Tibial nerve (tissue), 4 donors: ENCODE results near the gene KCNMA1. TPM values are rescaled to one million over a fixed set of nuclear protein-coding genes. Genes with fewer than 3 reads are reported as not detected.
A peak's percentile ranks its signal among the peaks of the same experiment; 100 is the strongest.

Source experiments
- DNase-seq, 2 donors: peaks; one replicate each; pipeline ENCODE4 v3.0.0-alpha.2; 2019; ENCODE audit warnings: low spot score in 2 of 2
- H3K27ac ChIP-seq, 4 donors: fragments of 200-600 bp; sonication (generic) in 3 of 4; one replicate each; pipeline ENCODE4 v1.5.1; 2017 to 2019; ENCODE audit warnings: mild to moderate bottlenecking in 1 of 4
- H3K27me3 ChIP-seq, 2 donors: fragments of 200-600 bp; sonication (generic) in 1 of 2; one replicate each; pipeline versions ENCODE4 v1.5.1 to v1.6.0; 2017 to 2019
- H3K36me3 ChIP-seq, 3 donors: fragments of 200-600 bp; sonication (generic); one replicate each; pipeline ENCODE4 v1.5.1; 2018 to 2019
- H3K4me1 ChIP-seq, 4 donors: fragments of 200-600 bp; sonication (generic) in 3 of 4; one replicate each; pipeline ENCODE4 v1.5.1; 2017 to 2019
- H3K4me3 ChIP-seq, 4 donors: fragments of 200-600 bp; sonication (generic) in 3 of 4; one replicate each; pipeline ENCODE4 v1.5.1; 2017 to 2019; ENCODE audit warnings: mild to moderate bottlenecking in 1 of 4, moderate library complexity in 1 of 4
- H3K9me3 ChIP-seq, 4 donors: fragments of 200-600 bp; sonication (generic) in 3 of 4; one replicate each; pipeline ENCODE4 v1.5.1; 2017 to 2019
- EP300 ChIP-seq, 2 donors: sonication (generic); formaldehyde crosslinking; IDR thresholded peaks; one replicate each; pipeline ENCODE4 v1.6.1; 2017; ENCODE audit warnings: antibody characterized with exemption in 2 of 2, mild to moderate bottlenecking in 1 of 2
- POLR2A ChIP-seq, 2 donors: fragments of 450-650 bp; IDR thresholded peaks; one replicate each; pipeline ENCODE4 v1.6.1; 2017; ENCODE audit warnings: antibody characterized with exemption in 2 of 2, mild to moderate bottlenecking in 2 of 2, moderate library complexity in 2 of 2
- WGBS, 2 donors: methylation state at CpG; one replicate each; pipeline ENCODE4 v1.1.5; 2018; 5-methylcytosine and 5-hydroxymethylcytosine counted together
- total RNA-seq, 4 donors: library from RNA; depleted of rRNA; stranded (reverse); fragments of >200 nt; gene quantifications; one replicate each; pipeline ENCODE4 v1.1.0, GENCODE V29; 2016
- TF ChIP-seq, protein P1 (sequence below), 5 experiments: fragments of 200-600 bp in 3 of 5; fragments of 450-650 bp in 2 of 5; sonication (generic) in 3 of 5; IDR thresholded peaks; one replicate each; pipeline ENCODE4 v1.5.1; 2016 to 2019; ENCODE audit warnings: antibody characterized with exemption in 5 of 5, mild to moderate bottlenecking in 3 of 5, moderate library complexity in 2 of 5

The KCNMA1 gene
- total RNA-seq, 4 donors from 2014 or later = 10.2 to 19.9 (median 13.7) TPM

GRCh38 chr10:77071001-77071511, 566.6 kb downstream of the KCNMA1 start:
- TF ChIP-seq EP300 (IDR thresholded peaks at IDR 0.05) = peak in 1 of 2 donors; percentile 77
- TF ChIP-seq, protein P1, sequence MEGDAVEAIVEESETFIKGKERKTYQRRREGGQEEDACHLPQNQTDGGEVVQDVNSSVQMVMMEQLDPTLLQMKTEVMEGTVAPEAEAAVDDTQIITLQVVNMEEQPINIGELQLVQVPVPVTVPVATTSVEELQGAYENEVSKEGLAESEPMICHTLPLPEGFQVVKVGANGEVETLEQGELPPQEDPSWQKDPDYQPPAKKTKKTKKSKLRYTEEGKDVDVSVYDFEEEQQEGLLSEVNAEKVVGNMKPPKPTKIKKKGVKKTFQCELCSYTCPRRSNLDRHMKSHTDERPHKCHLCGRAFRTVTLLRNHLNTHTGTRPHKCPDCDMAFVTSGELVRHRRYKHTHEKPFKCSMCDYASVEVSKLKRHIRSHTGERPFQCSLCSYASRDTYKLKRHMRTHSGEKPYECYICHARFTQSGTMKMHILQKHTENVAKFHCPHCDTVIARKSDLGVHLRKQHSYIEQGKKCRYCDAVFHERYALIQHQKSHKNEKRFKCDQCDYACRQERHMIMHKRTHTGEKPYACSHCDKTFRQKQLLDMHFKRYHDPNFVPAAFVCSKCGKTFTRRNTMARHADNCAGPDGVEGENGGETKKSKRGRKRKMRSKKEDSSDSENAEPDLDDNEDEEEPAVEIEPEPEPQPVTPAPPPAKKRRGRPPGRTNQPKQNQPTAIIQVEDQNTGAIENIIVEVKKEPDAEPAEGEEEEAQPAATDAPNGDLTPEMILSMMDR (IDR thresholded peaks at IDR 0.05) = no peak
- TF ChIP-seq POLR2A (IDR thresholded peaks at IDR 0.05) = no peak
- Histone ChIP-seq H3K36me3 (no peaks in the 10 kb centered on the region), H3K27ac (peak overlapping the region in 2 of 4 donors; percentile 47 to 78), H3K4me3 (no peak overlapping the region), H3K4me1 (peaks cover 0 to 50% (median 5%) of the 10 kb centered on the region in 4 donors), H3K9me3 (no peaks in the 10 kb centered on the region), H3K27me3 (no peaks in the 10 kb centered on the region)
- peak; percentile 69 to 80 for DNase-seq
- 67 to 69% methylated on average over 4 of the region's 4 CpGs for WGBS, 2 donors

GRCh38 chr10:77070346-77070745, 567.3 kb downstream of the KCNMA1 start:
- Histone ChIP-seq H3K9me3 (no peaks in the 10 kb centered on the region), H3K27me3 (no peaks in the 10 kb centered on the region), H3K27ac (peak overlapping the region in 1 of 4 donors; percentile 78), H3K4me1 (peaks cover 0 to 50% (median 5%) of the 10 kb centered on the region in 4 donors), H3K4me3 (no peak overlapping the region), H3K36me3 (no peaks in the 10 kb centered on the region)
- 67 to 69% methylated on average over 5 of the region's 5 CpGs for WGBS, 2 donors
- TF ChIP-seq EP300 (IDR thresholded peaks at IDR 0.05) (no peak), POLR2A (IDR thresholded peaks at IDR 0.05) (no peak)
- TF ChIP-seq, protein P1 (IDR thresholded peaks at IDR 0.05) = no peak
- peak in 1 of 2 donors; percentile 57 for DNase-seq

GRCh38 chr10:77068969-77069368, 568.6 kb downstream of the KCNMA1 start:
- Histone ChIP-seq H3K4me3 (no peak overlapping the region), H3K36me3 (no peaks in the 10 kb centered on the region), H3K27ac (peak overlapping the region in 1 of 4 donors; percentile 78), H3K4me1 (peaks cover 0 to 45% (median 5%) of the 10 kb centered on the region in 4 donors), H3K27me3 (no peaks in the 10 kb centered on the region), H3K9me3 (no peaks in the 10 kb centered on the region)
- peak in 1 of 2 donors; percentile 31 for DNase-seq
- no peak for TF ChIP-seq EP300 (IDR thresholded peaks at IDR 0.05)
- TF ChIP-seq POLR2A (IDR thresholded peaks at IDR 0.05) = no peak
- TF ChIP-seq, protein P1 (IDR thresholded peaks at IDR 0.05) = no peak
- 68 to 82% methylated on average over 3 of the region's 3 CpGs for WGBS, 2 donors

DNA sequence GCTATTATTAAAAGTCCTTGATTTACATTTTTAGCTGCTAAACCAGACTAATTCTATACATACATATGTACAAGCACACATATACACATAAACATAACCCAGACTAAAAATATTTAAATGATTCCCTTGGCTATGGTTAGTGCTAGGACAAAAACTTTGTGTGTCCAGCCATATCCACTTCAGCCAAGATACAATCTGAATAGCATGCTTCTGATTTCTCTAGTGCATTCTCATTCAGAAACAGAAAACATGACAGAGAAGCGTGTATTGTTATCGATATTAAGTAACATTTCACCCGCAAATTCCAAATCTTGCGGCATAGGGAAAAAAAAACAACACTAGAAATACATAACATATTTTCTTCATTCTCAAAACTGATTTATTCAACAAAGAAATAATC, 569.3 kb downstream of the KCNMA1 start:
- no peaks in the 10 kb centered on the region for H3K36me3 ChIP-seq
- H3K27me3 ChIP-seq = no peaks in the 10 kb centered on the region
- TF ChIP-seq EP300 (IDR thresholded peaks at IDR 0.05) = no peak
- no peak for TF ChIP-seq POLR2A (IDR thresholded peaks at IDR 0.05)
- TF ChIP-seq, protein P1 (IDR thresholded peaks at IDR 0.05) = no peak
- DNase-seq = no peak
- 52 to 58% methylated on average over 4 of the region's 4 CpGs for WGBS, 2 donors
- no peaks in the 10 kb centered on the region for H3K9me3 ChIP-seq
- H3K4me1 ChIP-seq = peaks cover 0 to 42% (median 5%) of the 10 kb centered on the region in 4 donors
- H3K27ac ChIP-seq = no peak overlapping the region
- H3K4me3 ChIP-seq = no peak overlapping the region

- Histone ChIP-seq H3K4me3 (no peak overlapping the region), H3K27ac (no peak overlapping the region), H3K36me3 (no peaks in the 10 kb centered on the region), H3K27me3 (no peaks in the 10 kb centered on the region), H3K9me3 (no peaks in the 10 kb centered on the region), H3K4me1 (no peaks in the 10 kb centered on the region)
- TF ChIP-seq EP300 (IDR thresholded peaks at IDR 0.05) = no peak
- no peak for TF ChIP-seq POLR2A (IDR thresholded peaks at IDR 0.05)
- TF ChIP-seq, protein P1 (IDR thresholded peaks at IDR 0.05) = no peak
- DNase-seq = no peak
- WGBS, 2 donors = 93 to 96% methylated on average over 3 of the region's 3 CpGs
Observed at GRCh38 chr10:77062381-77062780, 575.2 kb downstream of the KCNMA1 start.
